Stimulated activated CD8-positive, alpha-beta memory T cell treated with anti-CD3 and anti-CD28 coated beads, Interleukin-4, amount 100 ng/mL, for 48 hours (primary cell): ENCODE measurements around the gene PREX1.
"Not testable (repeated sequence)": the region's sequence is repeated elsewhere in the genome, so short reads cannot be mapped to it uniquely, and the experiment has no call there.

Source experiments
- DNase-seq: peaks from one replicate; pipeline ENCODE4 v3.0.0-alpha.2; 2020

Gene PREX1

GRCh38 chr20:48614593-48615274 is 213.1 kb downstream of the PREX1 start:
- DNase-seq: no peak

GRCh38 chr20:48613926-48614325 is 213.9 kb downstream of the PREX1 start:
- DNase-seq: no peak

GRCh38 chr20:48612335-48612734 is 215.5 kb downstream of the PREX1 start:
- peak; percentile 7 for DNase-seq

DNA sequence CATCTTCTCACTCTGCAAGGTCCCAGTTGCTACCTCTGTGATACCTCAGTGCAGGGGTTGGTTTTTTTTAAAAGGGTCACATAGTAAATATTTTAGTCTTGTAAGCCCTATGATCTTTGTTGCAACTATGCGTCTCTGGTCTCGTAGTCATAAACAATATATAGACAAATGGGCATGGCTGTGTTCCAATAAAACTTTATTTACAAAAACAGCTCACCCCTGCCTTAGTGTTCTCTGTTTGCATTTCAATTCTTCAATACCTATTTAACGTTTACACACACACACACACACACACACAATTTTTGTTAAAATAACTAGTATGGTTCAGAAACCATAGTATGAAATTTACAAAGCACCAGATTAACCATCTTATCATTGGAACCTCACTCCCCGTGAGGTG is 216.8 kb downstream of the PREX1 start:
- DNase-seq: no peak

DNA sequence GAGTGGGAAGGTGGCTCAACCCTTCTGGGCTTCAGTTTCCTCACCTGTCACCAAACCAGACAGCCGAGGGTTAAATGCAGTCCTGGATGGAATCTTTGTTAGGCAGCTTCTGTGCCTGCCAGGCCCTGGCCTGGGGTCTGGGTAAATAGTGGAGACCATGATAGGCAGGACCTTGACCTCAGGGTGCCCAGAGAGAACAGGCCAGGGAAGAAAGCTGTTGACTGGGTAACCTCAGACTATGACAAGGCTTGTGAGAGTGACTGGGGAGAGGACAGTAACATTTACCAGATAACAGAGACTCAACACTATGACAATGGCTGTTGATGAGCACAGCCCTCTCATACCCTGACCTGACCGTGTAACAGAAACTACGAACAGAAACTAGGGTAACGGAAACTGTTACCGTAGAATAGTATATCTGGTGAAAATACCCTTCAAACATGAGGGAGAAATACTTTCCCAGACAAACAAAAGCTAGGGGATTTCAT is 218.3 kb downstream of the PREX1 start:
- DNase-seq: no peak

- DNase-seq: no peak
Observed at GRCh38 chr20:48608756-48609155, 219.0 kb downstream of the PREX1 start.

GRCh38 chr20:48607544-48607865 is 220.3 kb downstream of the PREX1 start:
- no peak for DNase-seq

DNA sequence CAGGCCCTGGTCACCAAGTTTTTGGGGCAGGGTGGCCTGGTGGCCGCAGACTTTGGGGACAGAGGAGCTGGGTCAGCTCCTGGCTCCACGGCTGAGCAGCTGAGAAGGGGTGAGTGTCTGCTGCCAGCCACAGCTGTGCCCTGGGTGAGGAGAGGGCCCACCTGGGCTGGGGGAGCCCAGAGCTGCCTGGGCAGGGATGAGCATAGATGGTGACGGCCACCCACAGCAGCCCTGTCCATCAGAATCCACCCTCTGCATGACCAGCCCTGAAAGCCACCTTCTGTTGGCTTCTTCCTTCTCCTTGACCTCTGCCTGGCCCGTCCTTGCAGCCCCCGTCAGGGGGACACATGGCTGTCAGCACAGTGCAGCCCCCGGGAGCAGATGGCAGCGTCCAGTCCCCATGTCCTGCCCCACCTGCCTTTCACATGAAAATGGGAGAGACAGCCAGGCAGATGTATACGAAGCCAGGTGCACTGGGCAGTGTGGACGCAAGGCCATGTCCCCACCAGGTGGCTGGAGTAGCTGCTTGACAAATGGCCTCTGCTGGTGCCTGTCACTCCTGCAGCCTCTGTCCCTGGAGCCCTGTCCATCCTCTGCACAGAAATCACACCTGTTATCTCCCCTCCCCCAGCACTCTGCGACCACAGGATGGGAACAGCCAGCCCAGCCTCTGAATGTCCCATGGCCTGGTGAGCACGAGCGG is 220.8 kb downstream of the PREX1 start:
- DNase-seq: no peak

- DNase-seq: no peak
Observed at GRCh38 chr20:48606172-48606840, 221.5 kb downstream of the PREX1 start.

DNA sequence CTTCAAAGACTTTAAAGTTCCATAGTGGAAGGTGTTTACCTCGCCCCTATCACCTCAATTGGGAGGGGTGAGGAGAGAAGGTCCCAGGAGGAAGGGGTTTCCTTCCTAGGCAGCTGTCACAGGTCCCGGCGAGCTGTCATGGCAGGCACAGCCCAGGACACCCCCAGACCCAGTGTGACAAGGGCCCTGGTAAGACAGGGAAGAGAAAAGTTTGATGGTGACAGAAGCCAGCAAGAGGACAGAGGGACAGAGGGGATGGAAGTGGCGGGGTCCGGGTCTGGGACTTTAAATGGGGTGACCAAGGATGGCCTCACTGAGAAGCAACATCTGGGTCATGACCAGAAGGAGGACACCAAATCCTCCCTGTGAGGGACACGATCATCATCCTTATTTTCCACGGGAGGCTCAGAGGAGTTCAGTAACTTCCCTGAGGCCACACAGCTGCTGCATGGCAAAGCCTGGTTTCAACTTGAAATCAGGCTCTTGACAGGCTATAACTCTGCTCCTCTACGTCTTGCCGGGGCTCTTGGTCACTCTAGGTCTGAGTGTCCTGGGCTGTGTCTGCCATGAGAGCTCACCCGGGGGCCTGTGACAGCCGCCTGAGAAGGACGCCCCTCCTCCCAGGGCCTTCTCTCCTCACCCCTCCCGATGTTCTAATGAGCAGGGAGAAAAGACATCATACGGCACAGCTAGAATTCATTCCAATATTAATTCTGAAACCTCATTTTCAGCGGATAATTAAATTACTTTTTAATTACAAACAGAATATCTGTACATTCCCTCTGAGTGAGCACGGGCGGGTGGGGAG is 222.2 kb downstream of the PREX1 start:
- no peak for DNase-seq

- no peak for DNase-seq
Observed at GRCh38 chr20:48604936-48605335, 222.9 kb downstream of the PREX1 start.

DNA sequence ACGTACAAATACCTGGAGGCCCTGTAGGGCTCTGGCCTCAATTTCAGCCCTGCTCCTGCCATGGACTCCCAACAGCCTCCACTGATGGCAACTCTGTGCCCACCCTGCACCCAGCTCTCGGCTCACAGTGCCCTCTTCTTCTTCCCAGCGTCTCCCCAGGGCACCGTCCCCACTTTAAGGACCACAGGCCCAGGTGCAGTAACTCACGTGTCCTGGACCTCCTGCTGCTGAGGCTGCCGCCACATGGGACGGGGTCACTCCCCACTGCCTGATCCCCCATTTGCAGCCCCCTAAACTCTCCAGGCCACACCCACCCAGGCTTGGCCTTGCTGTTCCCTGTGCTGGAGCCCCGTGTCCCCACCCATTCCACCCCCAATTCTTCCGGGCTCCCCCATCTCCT is 223.4 kb downstream of the PREX1 start:
- no peak for DNase-seq

GRCh38 chr20:48603819-48604405 is 223.9 kb downstream of the PREX1 start:
- DNase-seq: no peak

GRCh38 chr20:48603116-48603818 is 224.5 kb downstream of the PREX1 start:
- DNase-seq: no peak

DNA sequence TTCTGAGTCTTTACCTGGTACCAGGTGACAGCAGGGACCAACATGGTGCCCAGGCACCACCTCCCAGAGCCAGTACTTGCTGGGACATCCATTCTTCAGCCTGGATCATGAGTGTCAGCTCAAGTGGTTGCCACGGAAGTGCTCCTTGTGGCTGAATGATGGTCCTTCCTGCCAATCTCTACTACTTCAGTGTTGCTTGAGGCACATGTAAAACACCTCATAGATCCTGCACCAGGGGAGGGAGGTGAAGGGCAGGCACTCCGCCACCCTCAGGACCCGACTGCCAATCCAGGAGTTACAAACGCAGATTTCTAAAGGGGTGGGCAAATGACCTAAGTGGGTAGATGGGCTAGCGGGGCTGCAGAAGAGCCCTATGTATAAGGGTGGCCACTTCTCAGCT is 226.0 kb downstream of the PREX1 start:
- no peak for DNase-seq

DNA sequence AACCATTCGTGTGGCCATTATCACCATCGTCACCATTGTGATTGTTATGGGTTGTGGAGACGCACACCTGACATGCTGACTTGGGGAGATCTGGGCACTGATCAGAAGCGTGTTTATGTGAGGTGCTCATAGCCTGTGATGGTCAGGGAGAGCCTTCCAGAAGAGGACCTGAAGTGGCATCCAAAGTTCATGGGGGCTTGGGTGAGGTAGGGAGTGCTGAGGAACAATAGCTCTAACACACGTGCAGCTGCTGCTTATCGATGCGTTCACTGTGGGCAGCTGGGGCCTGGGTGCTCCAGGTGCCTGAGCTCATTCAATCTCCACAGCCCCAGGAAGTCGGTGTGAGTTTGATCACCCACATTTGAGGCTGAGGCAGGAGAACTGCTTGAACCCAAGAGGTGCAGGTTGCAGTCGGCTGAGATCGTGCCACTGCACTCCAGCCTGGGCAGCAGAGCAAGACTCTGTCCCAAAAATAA is 227.3 kb downstream of the PREX1 start:
- DNase-seq: no peak

DNA sequence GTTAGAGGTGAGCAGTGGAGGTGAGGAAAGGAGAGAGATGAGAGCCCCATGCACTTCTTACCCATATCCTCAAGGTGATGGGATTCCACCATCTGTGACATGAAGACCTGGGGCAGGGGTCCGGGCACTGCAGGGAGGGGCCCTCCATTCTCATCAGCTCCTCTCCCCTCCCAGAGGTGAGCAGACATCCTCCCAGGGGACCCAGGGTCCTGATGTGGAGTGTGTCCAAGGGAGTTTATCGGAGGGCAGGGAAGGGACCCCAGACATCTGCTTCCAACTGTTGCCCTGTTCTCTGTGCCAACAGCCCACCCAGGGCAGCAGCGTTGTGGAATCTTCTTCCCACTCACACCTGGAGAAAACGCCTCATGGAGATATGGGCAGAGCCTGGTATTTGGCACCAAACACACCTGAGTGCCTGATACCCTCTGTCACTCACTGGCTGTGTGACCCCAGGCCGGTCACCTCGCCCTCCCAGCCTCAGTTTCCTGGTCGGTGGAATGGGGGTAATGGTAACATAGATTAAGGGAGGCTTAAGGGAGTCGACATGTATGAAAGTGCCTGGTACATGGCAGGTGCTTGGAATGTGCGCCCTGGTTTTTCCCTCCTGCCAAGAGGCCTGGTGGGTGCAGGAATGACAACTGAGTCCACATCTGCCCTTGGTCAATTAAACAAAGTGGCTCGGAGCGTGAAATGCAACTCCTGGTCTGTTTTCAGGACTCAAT is 227.9 kb downstream of the PREX1 start:
- DNase-seq: no peak

GRCh38 chr20:48599106-48599747 is 228.6 kb downstream of the PREX1 start:
- no peak for DNase-seq

DNA sequence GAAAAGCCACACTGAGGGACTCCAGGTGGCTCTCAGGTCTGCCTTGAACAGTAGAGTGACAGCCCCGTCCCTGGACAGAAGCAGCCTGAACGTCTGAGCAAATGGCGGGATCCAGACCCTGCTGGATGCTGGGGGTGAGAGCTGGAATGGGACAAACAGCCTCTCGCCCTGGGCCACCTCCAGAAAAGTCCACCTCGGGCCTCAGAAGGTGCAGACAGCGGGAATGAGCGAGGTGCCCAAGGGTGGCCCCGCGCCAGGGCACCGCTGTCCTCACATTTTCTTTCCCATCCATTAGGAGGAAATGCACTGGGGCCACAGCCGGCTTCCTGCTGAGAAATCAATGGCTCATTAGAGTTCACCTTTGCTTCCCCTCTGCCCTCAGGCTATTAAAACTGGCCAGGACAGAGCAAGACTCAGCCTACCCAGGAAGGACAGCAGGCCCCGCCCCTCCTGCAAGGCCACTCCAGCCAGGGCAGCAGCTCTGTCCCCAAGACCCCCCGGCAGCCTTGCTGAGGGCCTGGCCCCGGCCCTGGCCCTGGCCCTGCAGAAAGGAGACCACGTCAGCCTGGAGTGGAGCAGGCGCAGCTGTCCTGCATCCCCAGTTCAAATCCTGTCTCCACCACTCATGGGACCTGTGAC is 229.4 kb downstream of the PREX1 start:
- not testable (repeated sequence) for DNase-seq
